GM12878 (cell line): ENCODE data around the gene ANK3.

Source experiments
- CEBPB ChIP-seq, 2 experiments: fragments of 150-350 bp in 1 of 2; IDR thresholded peaks; 2 replicates each; pipeline ENCODE4 v1.6.1; 2012 to 2014; ENCODE audit warnings: low read depth in 2 of 2, low read length in 2 of 2, borderline replicate concordance in 1 of 2, inconsistent platforms in 1 of 2
- CHD2 ChIP-seq: IDR thresholded peaks from 2 replicates; pipeline ENCODE4 v1.6.1; 2011; ENCODE audit warnings: low read depth, low read length, improper control_type of control experiment, borderline replicate concordance
- MEF2A ChIP-seq: IDR thresholded peaks from 2 replicates; pipeline ENCODE4 v1.6.1; 2011; ENCODE audit warnings: low read depth, mild to moderate bottlenecking, low read length, moderate library complexity; ENCODE audit not compliant: insufficient read depth
- POLR2AphosphoS5 ChIP-seq: IDR thresholded peaks from 2 replicates; pipeline ENCODE4 v1.6.1; 2011; ENCODE audit warnings: mild to moderate bottlenecking, low read length, inconsistent platforms
- RELA ChIP-seq: fragments of 450-650 bp; IDR thresholded peaks from 2 replicates; pipeline ENCODE4 v1.8.0; 2014; ENCODE audit warnings: borderline replicate concordance; ENCODE audit not compliant: partially characterized antibody
- SMAD5 ChIP-seq: IDR thresholded peaks from 2 replicates; pipeline ENCODE4 v1.6.1; 2016; ENCODE audit warnings: antibody characterized with exemption, low read depth
- ZNF207 ChIP-seq: fragments of 450-650 bp; IDR thresholded peaks from 2 replicates; pipeline ENCODE4 v1.6.1; 2014; ENCODE audit warnings: antibody characterized with exemption, mild to moderate bottlenecking, borderline replicate concordance
- ZNF24 ChIP-seq: fragments of 450-650 bp; IDR thresholded peaks from 2 replicates; pipeline ENCODE4 v1.6.1; 2017; ENCODE audit warnings: antibody characterized with exemption, mild to moderate bottlenecking
- TF ChIP-seq, protein P1 (sequence below): fragments of 450-650 bp; IDR thresholded peaks from 2 replicates; pipeline ENCODE4 v1.6.1; 2017; ENCODE audit warnings: antibody characterized with exemption, mild to moderate bottlenecking, moderate library complexity
- TF ChIP-seq, protein P2 (sequence below): IDR thresholded peaks from 2 replicates; pipeline ENCODE4 v1.6.1; 2012; ENCODE audit warnings: improper control_type of control experiment, low read depth, low read length; ENCODE audit not compliant: insufficient replicate concordance

DNA sequence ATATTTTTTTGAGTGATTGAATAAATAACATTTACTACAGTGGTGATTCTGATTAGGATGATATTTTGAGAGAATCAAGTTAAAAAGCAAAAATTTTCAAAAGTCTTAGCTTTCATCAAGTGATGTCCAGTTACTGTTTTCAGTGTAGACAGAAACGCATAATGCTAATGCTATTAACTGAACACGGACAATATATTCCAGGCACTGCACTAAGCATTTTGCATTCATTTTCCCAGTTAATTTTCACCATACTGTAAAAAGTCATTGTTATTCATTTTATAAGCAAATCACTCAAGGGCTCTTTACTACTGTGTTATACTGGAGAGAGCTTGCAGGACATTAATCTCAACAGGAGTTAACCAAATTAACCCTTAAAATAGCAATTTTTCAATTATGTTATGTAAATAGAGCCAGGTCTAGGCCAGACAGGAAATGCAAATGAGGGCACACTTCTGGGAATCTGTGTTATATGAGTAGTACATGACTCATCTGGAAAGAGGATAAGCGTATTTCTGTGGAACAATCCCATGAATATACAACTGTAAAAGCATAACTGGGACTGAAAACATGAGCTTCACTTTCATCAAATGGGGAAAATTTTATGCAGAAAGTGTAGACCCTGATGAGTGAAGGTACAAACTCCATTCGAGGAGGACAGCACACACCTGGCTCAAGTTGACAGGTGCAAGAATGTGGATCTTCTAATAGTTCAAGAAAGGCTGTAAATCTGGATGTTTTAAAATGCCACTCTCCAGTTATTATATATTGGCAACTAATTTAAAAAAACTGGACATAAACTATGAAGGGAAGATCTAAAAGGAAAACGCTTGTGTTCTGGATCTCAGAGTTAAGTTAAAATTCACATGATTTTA lies 75.4 kb downstream of the ANK3 start:
- no peak for TF ChIP-seq POLR2AphosphoS5
- TF ChIP-seq SMAD5 = no peak
- no peak for TF ChIP-seq ZNF207
- TF ChIP-seq, protein P1, sequence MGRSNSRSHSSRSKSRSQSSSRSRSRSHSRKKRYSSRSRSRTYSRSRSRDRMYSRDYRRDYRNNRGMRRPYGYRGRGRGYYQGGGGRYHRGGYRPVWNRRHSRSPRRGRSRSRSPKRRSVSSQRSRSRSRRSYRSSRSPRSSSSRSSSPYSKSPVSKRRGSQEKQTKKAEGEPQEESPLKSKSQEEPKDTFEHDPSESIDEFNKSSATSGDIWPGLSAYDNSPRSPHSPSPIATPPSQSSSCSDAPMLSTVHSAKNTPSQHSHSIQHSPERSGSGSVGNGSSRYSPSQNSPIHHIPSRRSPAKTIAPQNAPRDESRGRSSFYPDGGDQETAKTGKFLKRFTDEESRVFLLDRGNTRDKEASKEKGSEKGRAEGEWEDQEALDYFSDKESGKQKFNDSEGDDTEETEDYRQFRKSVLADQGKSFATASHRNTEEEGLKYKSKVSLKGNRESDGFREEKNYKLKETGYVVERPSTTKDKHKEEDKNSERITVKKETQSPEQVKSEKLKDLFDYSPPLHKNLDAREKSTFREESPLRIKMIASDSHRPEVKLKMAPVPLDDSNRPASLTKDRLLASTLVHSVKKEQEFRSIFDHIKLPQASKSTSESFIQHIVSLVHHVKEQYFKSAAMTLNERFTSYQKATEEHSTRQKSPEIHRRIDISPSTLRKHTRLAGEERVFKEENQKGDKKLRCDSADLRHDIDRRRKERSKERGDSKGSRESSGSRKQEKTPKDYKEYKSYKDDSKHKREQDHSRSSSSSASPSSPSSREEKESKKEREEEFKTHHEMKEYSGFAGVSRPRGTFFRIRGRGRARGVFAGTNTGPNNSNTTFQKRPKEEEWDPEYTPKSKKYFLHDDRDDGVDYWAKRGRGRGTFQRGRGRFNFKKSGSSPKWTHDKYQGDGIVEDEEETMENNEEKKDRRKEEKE = no peak
- TF ChIP-seq ZNF24 = no peak
- TF ChIP-seq CEBPB (IDR thresholded peaks at IDR 0.05; ENCODE audit: borderline replicate concordance in 1 of 2, low read depth in 2 of 2, low read length in 2 of 2) = no peak
- no peak for TF ChIP-seq MEF2A
- no peak for TF ChIP-seq RELA
- TF ChIP-seq, protein P2, sequence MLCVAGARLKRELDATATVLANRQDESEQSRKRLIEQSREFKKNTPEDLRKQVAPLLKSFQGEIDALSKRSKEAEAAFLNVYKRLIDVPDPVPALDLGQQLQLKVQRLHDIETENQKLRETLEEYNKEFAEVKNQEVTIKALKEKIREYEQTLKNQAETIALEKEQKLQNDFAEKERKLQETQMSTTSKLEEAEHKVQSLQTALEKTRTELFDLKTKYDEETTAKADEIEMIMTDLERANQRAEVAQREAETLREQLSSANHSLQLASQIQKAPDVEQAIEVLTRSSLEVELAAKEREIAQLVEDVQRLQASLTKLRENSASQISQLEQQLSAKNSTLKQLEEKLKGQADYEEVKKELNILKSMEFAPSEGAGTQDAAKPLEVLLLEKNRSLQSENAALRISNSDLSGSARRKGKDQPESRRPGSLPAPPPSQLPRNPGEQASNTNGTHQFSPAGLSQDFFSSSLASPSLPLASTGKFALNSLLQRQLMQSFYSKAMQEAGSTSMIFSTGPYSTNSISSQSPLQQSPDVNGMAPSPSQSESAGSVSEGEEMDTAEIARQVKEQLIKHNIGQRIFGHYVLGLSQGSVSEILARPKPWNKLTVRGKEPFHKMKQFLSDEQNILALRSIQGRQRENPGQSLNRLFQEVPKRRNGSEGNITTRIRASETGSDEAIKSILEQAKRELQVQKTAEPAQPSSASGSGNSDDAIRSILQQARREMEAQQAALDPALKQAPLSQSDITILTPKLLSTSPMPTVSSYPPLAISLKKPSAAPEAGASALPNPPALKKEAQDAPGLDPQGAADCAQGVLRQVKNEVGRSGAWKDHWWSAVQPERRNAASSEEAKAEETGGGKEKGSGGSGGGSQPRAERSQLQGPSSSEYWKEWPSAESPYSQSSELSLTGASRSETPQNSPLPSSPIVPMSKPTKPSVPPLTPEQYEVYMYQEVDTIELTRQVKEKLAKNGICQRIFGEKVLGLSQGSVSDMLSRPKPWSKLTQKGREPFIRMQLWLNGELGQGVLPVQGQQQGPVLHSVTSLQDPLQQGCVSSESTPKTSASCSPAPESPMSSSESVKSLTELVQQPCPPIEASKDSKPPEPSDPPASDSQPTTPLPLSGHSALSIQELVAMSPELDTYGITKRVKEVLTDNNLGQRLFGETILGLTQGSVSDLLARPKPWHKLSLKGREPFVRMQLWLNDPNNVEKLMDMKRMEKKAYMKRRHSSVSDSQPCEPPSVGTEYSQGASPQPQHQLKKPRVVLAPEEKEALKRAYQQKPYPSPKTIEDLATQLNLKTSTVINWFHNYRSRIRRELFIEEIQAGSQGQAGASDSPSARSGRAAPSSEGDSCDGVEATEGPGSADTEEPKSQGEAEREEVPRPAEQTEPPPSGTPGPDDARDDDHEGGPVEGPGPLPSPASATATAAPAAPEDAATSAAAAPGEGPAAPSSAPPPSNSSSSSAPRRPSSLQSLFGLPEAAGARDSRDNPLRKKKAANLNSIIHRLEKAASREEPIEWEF = no peak
- TF ChIP-seq CHD2 = no peak
